ENCODE data around the gene LILRB2.
"Not testable (repeated sequence)": the region's sequence is repeated elsewhere in the genome, so short reads cannot be mapped to it uniquely, and the experiment has no call there.

GRCh38 chr19:54243809-54244208 is 37.1 kb downstream of the LILRB2 start:
- TF ChIP-seq EZH2 (IDR thresholded peaks at IDR 0.05); FOXP2 (optimal IDR thresholded peaks at IDR 0.05; ENCODE audit: control extremely low read depth, extremely low read length, insufficient read depth); POLR2AphosphoS5 (IDR thresholded peaks at IDR 0.05; ENCODE audit: borderline replicate concordance, low read depth, low read length): not testable (repeated sequence)

All from SK-N-MC (cell line).